Fibroblast of lung (primary cell): ENCODE results near the gene COA7. TPM values are rescaled to one million over a fixed set of nuclear protein-coding genes. Genes with fewer than 3 reads are reported as not detected.

Experiments
- DNase-seq, 2 donors: peaks; one replicate each; pipeline versions ENCODE4 v3.0.0 to v3.0.0-alpha.2; 2010; ENCODE audit warnings: low read depth in 2 of 2
- H2AFZ ChIP-seq: 2 replicates; pipeline ENCODE4 v1.5.1; 2012; ENCODE audit warnings: low read length, control low read depth, inconsistent platforms
- H3K27ac ChIP-seq: 2 replicates; pipeline ENCODE4 v1.5.1; 2011; ENCODE audit warnings: low read length, control low read depth; ENCODE audit not compliant: insufficient read depth
- H3K27me3 ChIP-seq: 2 replicates; pipeline ENCODE4 v1.5.1; 2011; ENCODE audit warnings: mild to moderate bottlenecking, low read length; ENCODE audit not compliant: control insufficient read depth, insufficient read depth
- H3K36me3 ChIP-seq: 2 replicates; pipeline ENCODE4 v1.5.1; 2011; ENCODE audit warnings: low read length; ENCODE audit not compliant: control insufficient read depth, insufficient read depth
- H3K4me1 ChIP-seq: 2 replicates; pipeline ENCODE4 v1.5.1; 2011; ENCODE audit warnings: low read length; ENCODE audit not compliant: control insufficient read depth, insufficient read depth; ENCODE audit errors: extremely low read depth
- H3K4me2 ChIP-seq: 2 replicates; pipeline ENCODE4 v1.5.1; 2011; ENCODE audit warnings: low read length, control low read depth; ENCODE audit not compliant: insufficient read depth; ENCODE audit errors: extremely low read depth
- H3K4me3 ChIP-seq, 4 experiments: fragments of 200-600 bp in 1 of 4; sonication (generic) in 1 of 4; replicated peaks in 1 of 4; 2 replicates each; pipeline ENCODE4 v1.5.1; 2011 to 2016; ENCODE audit warnings: low read length in 4 of 4, low read depth in 3 of 4, mild to moderate bottlenecking in 3 of 4, control low read depth in 2 of 4, inconsistent platforms in 1 of 4, mixed read lengths in 1 of 4; ENCODE audit not compliant: insufficient read depth in 1 of 4; ENCODE audit errors: control extremely low read depth in 1 of 4
- H3K79me2 ChIP-seq: 2 replicates; pipeline ENCODE4 v1.5.1; 2012; ENCODE audit warnings: mild to moderate bottlenecking, low read length, inconsistent platforms; ENCODE audit not compliant: control insufficient read depth, insufficient read depth
- H3K9ac ChIP-seq: 2 replicates; pipeline ENCODE4 v1.5.1; 2011; ENCODE audit warnings: mild to moderate bottlenecking, low read length, control low read depth; ENCODE audit not compliant: insufficient read depth
- H3K9me3 ChIP-seq: 2 replicates; pipeline ENCODE4 v1.5.1; 2012; ENCODE audit warnings: low read depth, low read length; ENCODE audit not compliant: control insufficient read depth, insufficient read depth
- H4K20me1 ChIP-seq: 2 replicates; pipeline ENCODE4 v1.5.1; 2011; ENCODE audit warnings: low read length; ENCODE audit not compliant: control insufficient read depth, insufficient read depth; ENCODE audit errors: extremely low read depth
- EZH2 ChIP-seq: IDR thresholded peaks from 2 replicates; pipeline ENCODE4 v1.5.1; 2012; ENCODE audit warnings: low read length, control low read depth, mild to moderate bottlenecking; ENCODE audit errors: missing control alignments
- polyA plus RNA-seq, 2 donors: library from polyadenylated mRNA; depleted of rRNA in 1 of 2; stranded (reverse) in 1 of 2; unstranded in 1 of 2; fragments of >200 nt; gene quantifications; 2 replicates each; pipeline ENCODE4 v1.2.1, GENCODE V29; 2011 to 2012; ENCODE audit warnings: missing spikeins in 1 of 2
- total RNA-seq: library from RNA; depleted of rRNA; stranded (reverse); fragments of >200 nt; gene quantifications from 2 replicates; pipeline ENCODE4 v1.2.1, GENCODE V29; 2014
- TF ChIP-seq, protein P1 (sequence below), 2 donors: IDR thresholded peaks in 1 of 2; conservative IDR thresholded peaks in 1 of 2; 1 replicate in 1 of 2; 2 replicates in 1 of 2; pipeline ENCODE4 v1.5.1; 2011 to 2012; ENCODE audit warnings: low read length in 2 of 2, control low read depth in 1 of 2, inconsistent platforms in 1 of 2, low read depth in 1 of 2, mild to moderate bottlenecking in 1 of 2

The COA7 gene
- total and polyA plus RNA-seq, 2 donors (not counting 1 experiment from before 2014, with no cell fraction given): 14.5 to 16.2 TPM

GRCh38 chr1:52669696-52670095 lies 28.5 kb downstream of the COA7 start:
- no peak overlapping the region for H3K9ac ChIP-seq
- H4K20me1 ChIP-seq: no peaks in the 10 kb centered on the region
- H3K79me2 ChIP-seq: no peaks in the 10 kb centered on the region
- no peak for TF ChIP-seq EZH2
- TF ChIP-seq, protein P1, sequence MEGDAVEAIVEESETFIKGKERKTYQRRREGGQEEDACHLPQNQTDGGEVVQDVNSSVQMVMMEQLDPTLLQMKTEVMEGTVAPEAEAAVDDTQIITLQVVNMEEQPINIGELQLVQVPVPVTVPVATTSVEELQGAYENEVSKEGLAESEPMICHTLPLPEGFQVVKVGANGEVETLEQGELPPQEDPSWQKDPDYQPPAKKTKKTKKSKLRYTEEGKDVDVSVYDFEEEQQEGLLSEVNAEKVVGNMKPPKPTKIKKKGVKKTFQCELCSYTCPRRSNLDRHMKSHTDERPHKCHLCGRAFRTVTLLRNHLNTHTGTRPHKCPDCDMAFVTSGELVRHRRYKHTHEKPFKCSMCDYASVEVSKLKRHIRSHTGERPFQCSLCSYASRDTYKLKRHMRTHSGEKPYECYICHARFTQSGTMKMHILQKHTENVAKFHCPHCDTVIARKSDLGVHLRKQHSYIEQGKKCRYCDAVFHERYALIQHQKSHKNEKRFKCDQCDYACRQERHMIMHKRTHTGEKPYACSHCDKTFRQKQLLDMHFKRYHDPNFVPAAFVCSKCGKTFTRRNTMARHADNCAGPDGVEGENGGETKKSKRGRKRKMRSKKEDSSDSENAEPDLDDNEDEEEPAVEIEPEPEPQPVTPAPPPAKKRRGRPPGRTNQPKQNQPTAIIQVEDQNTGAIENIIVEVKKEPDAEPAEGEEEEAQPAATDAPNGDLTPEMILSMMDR (conservative IDR thresholded peaks at IDR 0.05 in 1 of 2, IDR thresholded peaks at IDR 0.05 in 1 of 2; ENCODE audit: low read depth in 1 of 2, low read length in 2 of 2): no peak
- H3K4me2 ChIP-seq: no peak overlapping the region
- H3K27ac ChIP-seq: no peak overlapping the region
- H3K36me3 ChIP-seq: no peaks in the 10 kb centered on the region
- H3K4me3 ChIP-seq: no peak overlapping the region
- DNase-seq: peak in 1 of 2 donors; percentile 58
- no peaks in the 10 kb centered on the region for H3K9me3 ChIP-seq
- H2AFZ ChIP-seq: no peak overlapping the region
- peaks cover 4% of the 10 kb centered on the region for H3K4me1 ChIP-seq
- H3K27me3 ChIP-seq: no peaks in the 10 kb centered on the region

DNA sequence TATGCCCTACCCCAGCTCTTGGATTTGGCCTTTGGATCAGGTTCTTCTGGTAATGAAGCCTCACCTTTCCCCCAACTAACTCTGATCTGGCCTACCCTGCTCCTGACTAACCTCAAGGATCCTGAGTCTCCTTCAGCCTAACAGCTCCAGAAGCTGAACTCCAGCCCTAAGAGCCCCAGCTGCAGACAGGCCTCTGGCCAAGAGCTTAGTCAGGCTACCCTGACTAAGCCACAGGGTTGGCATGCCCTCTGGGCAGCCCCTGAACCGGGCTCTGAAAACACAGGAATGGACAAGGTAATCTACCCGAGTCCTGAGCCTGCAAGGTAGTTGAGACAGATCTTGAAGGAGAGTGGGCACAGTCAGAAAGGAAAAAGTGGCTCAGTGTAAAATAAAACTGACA lies 29.4 kb downstream of the COA7 start:
- H3K79me2 ChIP-seq: no peaks in the 10 kb centered on the region
- TF ChIP-seq EZH2: no peak
- TF ChIP-seq, protein P1 (conservative IDR thresholded peaks at IDR 0.05 in 1 of 2, IDR thresholded peaks at IDR 0.05 in 1 of 2; ENCODE audit: low read depth in 1 of 2, low read length in 2 of 2): no peak
- H3K4me3 ChIP-seq: no peak overlapping the region
- H3K36me3 ChIP-seq: no peaks in the 10 kb centered on the region
- H3K9ac ChIP-seq: no peak overlapping the region
- H3K27me3 ChIP-seq: no peaks in the 10 kb centered on the region
- H3K4me1 ChIP-seq: peaks cover 4% of the 10 kb centered on the region
- no peak overlapping the region for H2AFZ ChIP-seq
- H3K9me3 ChIP-seq: no peaks in the 10 kb centered on the region
- H4K20me1 ChIP-seq: no peaks in the 10 kb centered on the region
- H3K4me2 ChIP-seq: no peak overlapping the region
- DNase-seq: peak in 1 of 2 donors; percentile 39
- no peak overlapping the region for H3K27ac ChIP-seq

DNA sequence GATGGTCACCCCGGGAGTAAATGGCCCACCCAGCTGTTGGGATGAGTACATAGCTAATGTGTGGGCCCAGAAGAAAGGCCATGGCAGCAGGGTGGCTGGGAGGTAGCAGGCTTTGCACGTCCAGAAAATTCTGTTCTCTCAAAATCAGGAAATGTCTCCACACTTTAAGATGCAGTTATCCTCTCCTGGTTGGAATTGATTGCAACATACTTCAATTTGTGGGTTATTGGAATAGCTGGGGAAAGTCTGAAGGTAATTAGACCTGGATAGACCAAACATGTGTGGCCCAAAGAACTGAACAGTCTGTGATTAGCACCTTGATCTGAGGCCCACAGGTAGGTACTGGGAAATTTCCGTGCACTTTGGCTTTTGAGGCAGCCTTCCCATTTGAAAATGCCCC lies 30.2 kb downstream of the COA7 start:
- no peaks in the 10 kb centered on the region for H4K20me1 ChIP-seq
- H3K27ac ChIP-seq: no peak overlapping the region
- H2AFZ ChIP-seq: no peak overlapping the region
- H3K4me1 ChIP-seq: peaks cover 4% of the 10 kb centered on the region
- H3K4me3 ChIP-seq: no peak overlapping the region
- H3K36me3 ChIP-seq: no peaks in the 10 kb centered on the region
- H3K9me3 ChIP-seq: no peaks in the 10 kb centered on the region
- no peaks in the 10 kb centered on the region for H3K27me3 ChIP-seq
- H3K9ac ChIP-seq: no peak overlapping the region
- H3K4me2 ChIP-seq: no peak overlapping the region
- no peaks in the 10 kb centered on the region for H3K79me2 ChIP-seq
- no peak for DNase-seq
- no peak for TF ChIP-seq EZH2
